IPS-NIHi7 (cell line): ENCODE results near the gene POU3F1.
"Not testable (repeated sequence)": the region's sequence is repeated elsewhere in the genome, so short reads cannot be mapped to it uniquely, and the experiment has no call there.

Experiments
- DNase-seq: peaks from one replicate; pipeline ENCODE4 v3.0.0; 2012; ENCODE audit warnings: mixed read lengths; ENCODE audit errors: extremely low spot score

Gene POU3F1

DNA sequence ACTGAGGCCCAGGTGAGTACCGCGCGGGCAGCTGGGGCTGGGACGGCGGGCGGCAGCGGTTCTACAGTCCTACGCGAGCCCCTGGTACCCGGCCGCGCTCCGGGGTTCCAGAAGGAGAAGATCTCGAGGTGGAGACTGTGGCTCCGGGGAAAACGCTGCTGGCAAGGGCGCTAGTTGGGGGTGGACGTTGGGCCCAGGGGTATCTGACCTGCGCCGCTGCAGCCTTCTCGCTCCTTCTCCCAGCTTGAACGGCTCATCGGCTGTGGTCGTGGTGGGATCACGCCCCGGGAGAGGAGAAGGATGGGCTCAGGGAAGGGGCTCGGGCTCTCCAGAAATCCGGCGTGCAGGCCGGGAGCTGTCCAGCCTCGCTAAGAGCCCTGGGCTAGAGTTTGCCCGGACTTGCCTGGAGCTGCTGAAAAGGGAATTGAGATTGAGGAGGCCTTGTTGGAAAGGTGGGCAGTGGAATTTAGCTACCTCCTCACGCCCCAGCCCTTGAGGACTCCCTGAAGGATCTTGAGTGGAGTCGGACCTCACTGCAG lies 1.1 kb upstream of the POU3F1 start:
- peak; percentile 75 for DNase-seq

DNA sequence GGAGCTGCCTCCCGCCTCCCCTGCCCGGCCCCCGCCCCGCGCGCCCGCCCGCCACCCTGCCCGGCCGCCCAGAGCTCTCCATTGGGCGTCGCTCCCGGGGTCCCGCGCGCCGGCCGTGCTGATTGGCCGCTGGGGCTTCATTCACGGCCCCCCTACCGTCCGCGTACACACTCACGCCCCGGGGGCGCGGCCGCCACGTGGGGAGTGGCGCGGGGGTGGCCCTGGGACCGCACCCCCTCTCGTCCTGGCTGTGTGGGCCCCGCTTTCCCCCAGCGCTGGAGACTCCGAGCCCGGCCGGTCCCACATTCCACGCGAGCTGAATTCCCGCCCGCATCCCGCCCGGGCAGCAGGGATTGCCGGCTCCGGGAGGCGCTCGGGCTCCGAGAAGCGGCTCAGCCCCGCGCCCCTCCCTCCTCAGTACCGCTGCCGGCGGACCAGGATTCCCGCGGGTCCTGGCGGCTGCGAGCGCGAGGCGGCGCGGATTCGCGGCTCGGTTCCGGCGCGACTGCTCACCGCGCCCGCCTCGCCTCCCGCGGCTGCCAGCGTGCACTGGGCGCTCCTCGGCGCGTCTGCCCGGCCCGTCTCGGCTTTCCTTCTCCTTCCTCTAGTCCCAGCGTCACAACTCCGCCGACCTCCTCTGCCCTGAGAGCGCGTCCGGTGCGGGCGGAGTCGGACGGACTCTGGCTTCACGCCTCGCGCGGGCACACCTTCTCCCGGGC lies 450 bp upstream of the POU3F1 start:
- peak; percentile 91 for DNase-seq

DNA sequence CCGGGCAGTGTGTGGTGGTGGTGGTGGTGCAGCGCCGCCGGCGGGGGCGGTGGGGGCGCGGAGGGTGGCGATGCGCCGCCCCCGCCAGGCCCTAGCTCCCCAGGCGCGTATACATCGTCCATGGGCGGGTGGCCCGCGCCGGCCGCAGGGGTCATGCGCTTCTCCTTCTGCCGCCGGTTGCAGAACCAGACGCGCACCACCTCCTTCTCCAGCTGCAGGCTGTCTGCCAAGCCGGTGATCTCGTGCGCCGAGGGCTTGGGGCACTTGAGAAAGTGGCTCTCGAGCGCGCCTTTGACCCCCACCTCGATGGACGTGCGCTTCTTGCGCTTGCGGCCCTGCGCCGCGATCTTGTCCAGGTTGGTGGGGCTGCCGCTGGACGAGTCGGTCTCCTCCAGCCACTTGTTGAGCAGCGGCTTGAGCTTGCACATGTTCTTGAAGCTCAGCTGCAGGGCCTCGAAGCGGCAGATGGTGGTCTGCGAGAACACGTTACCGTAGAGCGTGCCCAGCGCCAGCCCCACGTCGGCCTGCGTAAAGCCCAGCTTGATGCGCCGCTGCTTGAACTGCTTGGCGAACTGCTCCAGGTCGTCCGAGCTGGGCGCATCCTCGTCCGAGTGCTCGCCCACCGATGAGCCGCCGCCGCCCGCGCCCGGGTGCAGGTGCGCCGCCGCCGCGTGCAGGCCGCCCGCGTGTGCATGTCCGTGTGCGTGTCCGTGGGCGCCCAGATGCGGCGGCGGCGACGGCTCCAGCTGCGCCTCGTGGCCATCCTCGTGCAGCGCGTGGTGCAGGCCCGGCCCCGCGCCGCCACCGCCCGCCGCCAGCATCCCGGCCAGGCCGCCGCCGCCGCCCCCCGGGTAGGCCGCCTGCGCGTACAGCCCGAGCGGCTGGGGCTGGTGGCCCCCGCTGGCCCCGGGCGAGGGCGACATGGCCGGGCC lies 926 bp downstream of the POU3F1 start:
- DNase-seq: no peak

DNA sequence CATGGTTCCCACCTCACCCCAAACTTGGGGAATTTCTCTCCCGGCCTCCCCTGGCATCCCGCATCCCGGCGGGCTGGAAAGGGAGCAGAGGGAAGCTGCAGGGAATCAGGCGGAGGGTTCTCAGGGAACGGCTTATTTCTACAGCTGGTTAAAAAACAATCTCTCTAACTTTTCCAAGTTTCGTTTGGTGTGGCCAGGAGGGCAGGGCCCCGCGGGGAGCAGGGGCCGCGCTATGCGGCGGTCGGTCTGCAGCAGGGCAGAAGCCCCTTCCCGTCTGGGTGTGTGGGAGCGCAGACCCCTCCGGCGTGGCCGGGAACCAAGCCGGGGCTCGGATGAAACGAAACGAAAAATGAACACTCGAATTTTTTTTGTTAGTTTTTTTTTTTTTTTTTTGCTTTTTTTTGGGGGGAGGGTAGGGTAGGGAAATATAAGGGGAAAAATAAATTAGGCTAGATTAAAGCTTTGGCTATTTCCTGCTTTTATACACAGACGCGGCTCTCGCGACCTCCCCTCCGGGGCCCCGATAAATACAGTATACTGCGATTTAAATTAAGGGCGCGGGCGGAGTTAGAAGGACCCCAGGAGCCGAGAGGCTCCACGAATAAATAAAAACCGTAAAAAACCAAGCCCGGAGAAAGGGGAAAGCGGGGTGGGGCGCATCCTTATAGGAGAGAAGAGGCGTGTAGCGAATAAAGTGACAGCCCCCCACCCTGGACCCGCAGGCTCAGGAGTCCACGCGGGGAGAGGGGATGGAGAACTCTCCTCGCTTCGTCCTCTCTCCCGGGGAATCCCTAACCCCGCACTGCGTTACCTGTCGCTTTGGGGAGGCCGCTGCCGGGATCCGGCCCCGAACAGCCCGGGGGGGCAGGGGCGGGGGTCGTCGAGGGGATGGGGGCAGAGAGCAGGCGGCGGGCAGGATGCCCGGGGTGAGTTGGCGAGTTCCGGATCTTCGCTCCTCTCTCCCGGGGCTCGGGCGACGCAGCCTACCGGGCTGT lies 2.1 kb downstream of the POU3F1 start:
- DNase-seq: no peak

DNA sequence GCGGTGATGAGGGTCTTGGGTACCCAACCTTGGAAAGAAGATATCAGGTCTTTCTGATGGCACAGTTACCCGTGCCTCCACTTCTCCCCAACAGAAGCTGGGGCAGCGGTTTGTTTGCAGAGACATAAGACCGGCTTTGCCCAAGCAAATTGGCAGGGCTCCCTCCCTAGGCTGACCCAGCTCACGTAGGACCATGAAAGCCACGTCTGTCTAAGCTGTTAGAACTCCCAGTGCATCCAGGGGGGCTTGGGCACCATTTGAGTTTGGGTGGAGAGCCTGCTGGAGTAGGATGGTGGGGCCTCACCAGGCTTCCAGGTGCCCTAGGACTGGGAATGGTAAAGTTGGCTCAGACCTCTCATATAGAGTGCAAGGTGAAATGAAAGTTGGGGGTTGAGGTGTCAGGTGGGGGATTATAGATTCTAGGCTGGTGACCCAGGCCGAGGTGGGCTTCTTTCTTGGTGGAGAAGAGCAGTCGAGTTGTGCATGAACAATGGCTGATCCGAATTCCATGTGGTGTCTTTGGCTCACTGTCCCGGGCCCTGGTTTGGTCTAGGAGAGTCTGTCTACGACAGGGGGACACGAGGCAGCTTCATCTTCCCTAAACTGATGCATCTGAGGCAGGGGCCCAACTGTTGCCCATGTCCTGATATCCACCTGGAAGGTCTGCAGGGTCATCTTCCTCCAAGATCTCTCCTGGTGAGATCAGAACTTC lies 3.4 kb downstream of the POU3F1 start:
- DNase-seq: no peak

DNA sequence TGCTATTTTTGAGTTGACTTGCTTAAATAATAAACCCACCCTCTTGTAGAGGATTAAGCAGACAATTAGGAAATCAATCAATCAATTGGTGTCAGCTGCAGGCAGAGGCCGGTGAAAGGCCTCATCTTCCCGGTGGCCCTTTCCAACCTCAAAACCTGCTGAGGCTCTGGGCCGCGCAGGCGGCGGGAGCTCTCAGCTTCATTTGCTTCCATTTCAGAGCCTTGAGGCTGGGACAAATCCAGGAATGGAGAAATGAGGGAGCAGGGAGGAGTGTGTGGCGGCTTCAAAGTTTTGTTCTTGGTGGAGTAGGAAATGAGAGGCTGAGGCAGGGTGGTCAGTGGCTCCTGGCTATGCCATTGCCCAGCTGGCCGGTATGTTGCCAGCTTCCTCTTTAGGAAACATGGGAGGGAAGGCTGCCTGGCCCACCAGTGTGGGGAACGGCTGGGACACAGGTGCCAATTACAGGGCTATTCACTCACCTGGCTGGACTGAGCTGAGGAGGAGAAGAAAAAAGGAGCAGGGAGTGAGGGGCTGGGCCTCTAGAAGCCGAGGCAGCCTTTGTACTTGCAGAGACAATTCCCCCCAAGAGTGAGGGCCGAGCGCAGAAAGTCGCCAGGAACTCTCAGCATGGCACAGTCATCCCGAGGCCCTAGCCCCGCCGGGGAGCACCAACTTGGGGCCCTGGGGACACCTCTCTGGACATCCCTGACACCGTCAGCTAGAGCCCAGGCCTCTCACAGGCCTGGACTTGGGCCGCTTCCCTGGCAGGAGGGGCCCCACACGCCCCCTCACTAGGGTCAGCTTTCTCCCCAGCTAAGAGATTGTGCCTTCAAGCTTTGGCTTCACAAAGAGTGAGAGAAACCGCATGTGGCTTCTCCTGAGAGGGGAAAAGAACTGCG lies 4.4 kb downstream of the POU3F1 start:
- DNase-seq: no peak

DNA sequence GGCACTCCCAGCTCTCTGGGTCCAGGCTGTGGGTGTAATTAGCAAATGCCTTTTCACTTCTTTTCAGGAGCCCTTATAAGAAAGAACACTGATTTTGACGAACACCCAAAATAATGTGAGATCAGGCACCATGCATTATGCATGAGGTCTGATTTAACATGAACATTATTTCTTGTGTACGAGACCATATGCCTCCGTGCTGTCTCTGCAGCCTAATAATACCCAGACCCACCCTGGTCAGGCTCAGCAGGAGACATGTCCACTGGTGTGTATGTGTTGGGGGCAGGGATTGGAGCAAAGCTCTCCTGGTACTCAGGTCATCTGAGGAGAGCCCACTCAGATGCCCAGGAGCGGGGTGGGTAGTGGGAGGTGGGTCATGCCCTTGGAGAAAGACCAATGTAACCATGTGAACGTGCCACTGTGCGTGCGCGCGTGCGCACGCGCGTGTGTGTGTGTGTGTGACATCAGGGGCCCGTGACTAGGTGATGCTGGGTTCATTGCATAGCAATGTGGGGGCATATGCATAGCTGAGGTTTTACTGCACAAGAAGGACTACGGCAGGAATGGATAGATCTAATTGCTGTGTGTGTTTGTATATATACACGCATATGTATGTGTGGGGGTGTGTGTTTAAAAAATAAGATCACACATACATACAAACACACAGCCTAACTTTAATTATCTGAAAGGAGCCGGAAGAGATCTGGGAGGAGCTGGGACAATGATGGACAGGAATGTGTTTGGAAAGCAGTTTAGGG lies 7.1 kb downstream of the POU3F1 start:
- no peak for DNase-seq

DNA sequence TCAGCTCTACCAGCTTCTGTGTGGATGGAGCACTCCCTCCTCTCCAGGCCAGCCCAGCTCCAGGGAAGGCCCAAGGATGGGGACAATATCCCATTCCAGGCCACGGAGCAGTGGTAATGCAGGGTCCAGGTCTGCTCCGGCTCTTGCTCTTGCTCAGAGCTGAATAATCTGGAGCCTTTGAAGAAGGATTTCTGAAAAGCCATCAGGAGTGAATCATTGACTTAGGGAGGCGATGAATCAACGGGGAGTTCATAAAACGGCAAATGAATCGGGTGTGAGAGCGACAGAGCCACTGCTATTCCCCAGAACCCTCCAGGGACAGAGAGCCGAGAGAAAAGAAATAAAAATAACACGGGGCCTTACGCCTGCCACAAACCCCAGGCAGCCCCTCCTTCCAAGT lies 7.7 kb downstream of the POU3F1 start:
- DNase-seq: no peak

DNA sequence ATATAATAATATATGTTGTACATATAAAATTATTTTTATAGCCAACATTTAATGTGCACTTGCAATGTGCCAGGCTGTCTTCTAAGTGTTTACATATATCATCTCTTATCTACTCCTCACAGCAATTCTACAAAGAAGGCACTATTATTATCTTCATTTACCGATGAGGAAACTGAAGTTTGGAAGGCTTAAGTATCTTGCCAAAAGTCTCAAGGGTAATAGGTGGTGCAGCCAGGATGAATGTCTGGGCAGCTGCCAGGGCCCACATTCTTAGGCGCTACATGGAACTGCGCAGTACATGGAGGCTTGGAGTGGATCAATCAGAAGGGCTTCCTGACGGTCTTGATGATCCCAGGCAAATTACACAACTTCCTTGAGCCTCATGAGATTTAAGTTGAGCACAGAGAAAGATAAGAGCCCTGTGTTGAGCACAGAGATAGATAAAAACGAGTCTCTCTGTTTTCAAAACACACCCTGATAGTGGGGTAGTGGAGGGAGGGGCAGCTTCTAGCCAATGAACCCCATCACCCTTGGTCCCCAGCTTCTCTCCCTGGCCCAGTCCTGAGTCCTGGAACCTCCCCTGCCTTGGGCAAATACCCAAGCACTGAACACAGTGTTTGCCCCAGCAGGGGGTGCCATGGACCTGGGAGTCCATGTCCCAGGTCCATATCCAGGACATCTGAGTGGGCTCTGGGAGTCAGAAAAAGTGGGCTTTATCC lies 9.2 kb downstream of the POU3F1 start:
- DNase-seq: no peak

DNA sequence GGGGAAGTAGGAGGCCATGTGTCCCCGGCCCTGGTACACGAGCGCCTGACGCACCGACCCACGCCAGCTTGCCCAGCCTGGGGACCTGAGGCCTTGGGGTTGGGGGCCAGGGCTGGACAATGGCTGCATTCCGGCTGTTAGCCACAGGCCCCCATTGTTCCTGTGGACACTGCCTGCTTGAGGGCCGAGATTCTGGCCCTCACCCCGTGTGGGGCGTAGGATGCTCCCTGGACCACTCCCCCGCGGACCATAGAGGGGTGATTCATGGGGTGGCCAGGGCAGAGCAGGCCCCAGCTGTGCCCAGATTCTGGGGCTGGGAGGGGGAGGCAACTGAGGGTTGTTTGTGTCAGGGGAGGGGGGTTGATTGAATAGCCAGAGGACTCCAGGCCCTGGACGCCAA lies 11.7 kb downstream of the POU3F1 start:
- no peak for DNase-seq

DNA sequence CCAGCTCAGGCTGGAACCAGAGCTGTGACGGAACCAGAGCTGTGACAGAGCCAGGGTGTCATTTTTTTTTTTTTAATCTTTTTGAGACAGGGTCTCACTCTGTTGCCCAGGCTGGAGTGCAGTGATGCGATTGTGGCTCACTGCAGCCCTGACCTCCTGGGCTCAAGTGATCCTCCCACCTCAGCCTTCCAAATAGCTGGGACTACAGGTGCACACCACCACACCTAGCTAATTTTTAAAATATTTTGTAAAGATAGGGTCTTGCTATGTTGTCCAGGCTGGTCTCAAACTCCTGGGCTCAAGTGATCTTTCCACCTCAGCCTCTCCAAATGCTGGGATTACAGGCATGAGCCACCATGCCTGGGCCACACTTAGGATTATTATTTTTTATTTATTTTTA lies 13.6 kb downstream of the POU3F1 start:
- DNase-seq: not testable (repeated sequence)

DNA sequence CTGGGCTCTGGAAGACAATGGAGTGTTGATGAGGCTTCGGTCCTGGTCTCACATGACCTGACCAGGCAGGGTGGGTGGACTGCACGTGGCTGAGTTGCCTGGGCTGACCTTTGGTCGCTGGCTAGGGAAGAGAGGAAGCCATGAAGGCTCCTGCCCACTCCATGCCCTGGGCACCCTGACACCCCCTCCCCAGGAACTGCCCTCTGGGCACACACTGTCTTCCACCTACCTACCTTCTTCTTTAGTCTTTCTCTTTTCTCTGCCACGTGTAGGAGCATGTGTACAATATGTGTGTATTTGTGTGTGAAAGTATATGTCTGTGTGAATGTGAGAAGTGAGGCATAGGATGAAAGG lies 15.1 kb downstream of the POU3F1 start:
- no peak for DNase-seq

DNA sequence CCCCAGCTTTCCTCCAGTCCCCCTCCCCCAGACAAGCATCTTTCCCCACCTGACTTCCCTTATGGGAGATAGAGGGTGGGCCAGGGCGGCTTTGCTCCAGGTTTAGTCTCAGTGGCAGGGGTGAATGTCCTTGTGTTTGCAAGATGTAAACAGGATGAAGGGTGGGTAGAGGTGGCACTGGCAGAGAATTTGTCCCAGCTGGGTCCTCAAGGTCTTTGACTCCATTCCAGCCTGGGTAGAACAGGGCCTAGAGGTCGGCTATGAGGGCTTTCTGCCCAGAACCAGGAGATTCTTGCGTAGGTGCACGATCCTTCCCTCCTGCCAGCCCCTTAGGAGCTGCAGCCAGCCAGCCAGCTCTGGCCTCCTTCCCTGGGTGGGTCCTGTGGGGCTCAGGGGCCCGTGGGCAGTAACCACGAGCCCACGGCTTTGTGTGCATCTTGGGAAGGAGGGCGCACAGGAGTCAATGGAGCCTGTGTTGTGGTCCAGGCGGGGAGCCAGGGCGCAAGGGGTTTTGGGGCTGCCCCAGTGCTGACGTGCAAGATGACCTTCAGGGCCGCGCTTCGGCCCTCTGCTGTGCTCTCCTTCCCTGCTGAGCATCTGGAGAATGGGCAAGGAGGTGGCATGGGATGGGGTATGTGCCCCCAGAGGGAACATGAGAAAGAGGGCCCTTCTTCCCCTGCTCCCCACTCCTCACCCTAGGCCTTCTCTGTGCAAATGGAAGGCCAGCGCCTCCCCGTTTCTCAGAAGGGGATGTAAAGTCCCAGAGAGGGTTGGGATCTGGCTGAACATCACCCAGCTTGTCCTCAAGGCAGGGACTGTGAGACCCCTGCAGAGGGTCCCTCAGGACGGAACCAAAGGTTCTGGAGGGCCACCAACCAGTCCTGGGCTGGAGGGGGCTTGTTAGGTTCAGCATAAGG lies 15.7 kb downstream of the POU3F1 start:
- DNase-seq: no peak

DNA sequence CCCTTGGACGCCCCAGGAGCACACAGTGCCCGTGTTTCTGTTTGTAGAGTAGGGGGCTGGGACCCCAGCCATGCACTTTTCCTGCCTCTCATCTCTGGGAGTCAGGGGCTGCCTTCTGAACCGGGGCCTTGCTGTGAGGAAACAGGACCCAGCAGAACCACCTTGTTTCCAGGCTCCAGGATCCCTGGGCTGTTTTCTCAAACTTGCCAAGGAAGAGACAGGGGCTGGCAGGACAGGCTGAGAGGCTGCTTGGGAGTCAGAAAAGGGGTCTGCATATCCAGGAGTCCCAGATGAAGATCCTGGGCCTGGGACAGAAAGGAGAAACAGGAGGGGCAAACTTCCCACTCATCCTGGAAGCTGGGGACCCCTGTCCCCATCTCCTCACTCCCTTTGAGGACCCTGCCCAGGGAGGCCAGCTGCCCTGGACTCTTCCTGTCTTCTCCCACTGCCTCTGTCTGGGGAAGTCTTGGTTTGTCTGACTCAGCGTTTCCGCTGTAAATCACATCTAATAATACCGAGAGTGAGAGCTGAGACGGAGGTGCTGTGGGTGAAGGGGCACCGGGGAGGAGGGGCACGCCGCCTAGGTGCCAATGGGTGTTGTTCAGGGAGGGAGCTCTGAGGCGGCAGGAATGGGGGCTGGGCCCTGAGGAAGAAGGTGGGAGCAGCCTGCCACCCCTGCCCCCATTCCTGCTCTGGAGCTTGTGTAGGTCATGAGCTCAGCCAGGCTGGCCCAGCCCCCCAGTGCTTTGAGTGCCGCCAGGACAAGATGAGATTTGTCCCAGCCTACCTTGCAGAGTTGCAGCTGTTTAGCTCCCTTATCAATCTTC lies 16.7 kb downstream of the POU3F1 start:
- peak; percentile 51 for DNase-seq

DNA sequence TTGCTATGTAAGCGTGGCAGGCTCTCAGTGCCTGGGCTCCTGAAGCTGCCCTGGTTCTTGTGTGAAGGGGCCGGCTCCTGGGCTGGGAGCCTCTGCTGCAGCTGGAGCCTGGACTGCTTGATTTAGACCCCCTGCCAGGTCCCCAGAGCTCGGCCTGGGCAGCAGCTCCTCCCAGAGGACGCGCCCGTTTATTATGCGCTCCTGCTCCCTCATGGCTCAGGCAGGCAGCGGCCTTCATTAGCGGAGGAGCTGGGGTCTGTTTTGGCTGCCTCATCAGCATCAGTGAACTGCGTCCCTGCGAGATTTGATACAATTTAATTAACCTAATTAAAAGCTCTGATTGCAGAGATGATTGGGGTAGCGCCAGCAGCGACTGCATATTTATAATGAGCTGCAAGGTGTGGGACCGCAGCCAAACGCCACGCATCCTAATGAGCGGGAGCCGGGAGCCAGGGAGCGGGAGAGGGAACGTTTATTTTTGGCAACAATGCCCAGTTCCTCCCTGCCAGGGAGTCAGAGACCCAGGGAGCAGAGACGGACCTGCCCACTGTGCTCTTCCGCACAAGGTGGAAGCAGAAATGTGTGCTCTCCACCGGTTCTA lies 17.4 kb downstream of the POU3F1 start:
- DNase-seq: peak; percentile 82

DNA sequence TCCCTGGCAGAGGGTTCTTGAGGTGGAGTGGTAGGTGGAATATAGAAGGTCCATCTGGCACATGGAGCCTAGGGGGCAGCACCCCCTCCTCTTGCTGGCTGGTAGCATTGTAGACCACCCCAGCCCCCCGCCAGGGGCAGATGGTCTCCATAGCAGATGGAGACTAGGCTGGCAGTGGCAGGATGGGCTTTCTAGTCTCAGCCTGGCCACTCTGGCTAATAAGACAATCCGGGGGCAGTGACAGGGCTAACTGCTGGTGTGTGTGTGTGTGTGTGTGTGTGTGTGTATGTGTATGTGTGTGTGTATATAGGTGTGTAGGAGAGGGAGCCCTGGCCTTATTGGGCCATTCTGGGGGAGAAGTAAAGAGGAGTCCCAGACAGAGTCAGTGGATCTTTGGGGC lies 17.9 kb downstream of the POU3F1 start:
- DNase-seq: peak; percentile 28
